K562 (cell line): ENCODE results near the gene DOLPP1. TPM values are rescaled to one million over a fixed set of nuclear protein-coding genes. Genes with fewer than 3 reads are reported as not detected.
A peak's percentile ranks its signal among the peaks of the same experiment; 100 is the strongest.

Experiments used
- ELF2 ChIP-seq: fragments of 250-450 bp; sonication (Bioruptor Pico); IDR thresholded peaks from 2 replicates; pipeline ENCODE4 v1.5.0; 2021; ENCODE audit warnings: mild to moderate bottlenecking
- FOS ChIP-seq: IDR thresholded peaks from 3 replicates; pipeline ENCODE4 v1.6.1; 2011; ENCODE audit not compliant: insufficient read length; ENCODE audit errors: extremely low read depth
- GABPB1 ChIP-seq: sonication (generic); formaldehyde crosslinking; IDR thresholded peaks from 2 replicates; pipeline ENCODE4 v1.8.0; 2022; ENCODE audit warnings: mild to moderate bottlenecking, missing genetic modification reagents
- GATAD2B ChIP-seq: fragments of 450-650 bp; IDR thresholded peaks from 2 replicates; pipeline ENCODE4 v1.6.1; 2017; ENCODE audit warnings: mild to moderate bottlenecking, borderline replicate concordance
- GTF2F1 ChIP-seq: IDR thresholded peaks from 2 replicates; pipeline ENCODE4 v1.6.1; 2011; ENCODE audit warnings: low read depth, low read length, improper control_type of control experiment
- HDAC6 ChIP-seq: IDR thresholded peaks from 2 replicates; pipeline ENCODE4 v1.6.1; 2012; ENCODE audit warnings: low read depth, mild to moderate bottlenecking, control low read depth, inconsistent platforms, low read length, moderate library complexity
- HOXB6 ChIP-seq: fragments of 250-450 bp; sonication (Bioruptor Pico); IDR thresholded peaks from 2 replicates; pipeline ENCODE4 v1.5.1; 2022; ENCODE audit warnings: mild to moderate bottlenecking, borderline replicate concordance
- MECOM ChIP-seq: fragments of 250-450 bp; sonication (Bioruptor Pico); IDR thresholded peaks from 2 replicates; pipeline ENCODE4 v1.8.0; 2022; ENCODE audit warnings: inconsistent platforms
- NFIC ChIP-seq: fragments of 450-650 bp; IDR thresholded peaks from 2 replicates; pipeline ENCODE4 v1.6.1; 2017; ENCODE audit warnings: mild to moderate bottlenecking, inconsistent platforms
- RBFOX2 ChIP-seq: fragments of 200-400 bp; formaldehyde crosslinking; IDR thresholded peaks from 2 replicates; pipeline ENCODE4 v1.6.1; 2017; ENCODE audit warnings: low read depth, mild to moderate bottlenecking, low read length, moderate library complexity
- RBM22 ChIP-seq: fragments of 200-400 bp; formaldehyde crosslinking; IDR thresholded peaks from 2 replicates; pipeline ENCODE4 v1.6.1; 2018; ENCODE audit warnings: low read length, low read depth; ENCODE audit not compliant: poor library complexity, severe bottlenecking
- TBP ChIP-seq: optimal IDR thresholded peaks from 2 replicates; pipeline ENCODE3; 2011; ENCODE audit warnings: low read depth, low read length, improper control_type of control experiment
- TCF7L2 ChIP-seq: fragments of 150-350 bp; IDR thresholded peaks from 2 replicates; pipeline ENCODE4 v1.6.1; 2016; ENCODE audit warnings: low read depth, mild to moderate bottlenecking, low read length, moderate library complexity
- TEAD1 ChIP-seq, 2 experiments: fragments of 450-650 bp in 1 of 2; sonication (generic) in 1 of 2; formaldehyde crosslinking; IDR thresholded peaks; 2 replicates each; pipeline versions ENCODE4 v1.4.0 to v1.8.0; 2020 to 2022; ENCODE audit warnings: mild to moderate bottlenecking in 2 of 2, missing genetic modification reagents in 1 of 2
- TFE3 ChIP-seq: fragments of 450-650 bp; formaldehyde crosslinking; IDR thresholded peaks from 2 replicates; pipeline ENCODE4 v1.4.0; 2020; ENCODE audit warnings: mild to moderate bottlenecking, mixed read lengths
- TGIF2 ChIP-seq: sonication (generic); formaldehyde crosslinking; IDR thresholded peaks from 2 replicates; pipeline ENCODE4 v1.8.1; 2022; ENCODE audit warnings: mild to moderate bottlenecking, missing genetic modification reagents, moderate library complexity
- THAP12 ChIP-seq: fragments of 250-450 bp; sonication (Bioruptor Pico); IDR thresholded peaks from 2 replicates; pipeline ENCODE4 v1.9.0; 2021; ENCODE audit warnings: mild to moderate bottlenecking, inconsistent platforms
- TOE1 ChIP-seq, 2 experiments: fragments of 450-650 bp in 1 of 2; sonication (generic) in 1 of 2; formaldehyde crosslinking in 1 of 2; IDR thresholded peaks; 2 replicates each; pipeline versions ENCODE4 v1.7.1 to v1.8.0; 2016 to 2022; ENCODE audit warnings: borderline replicate concordance in 2 of 2, mild to moderate bottlenecking in 2 of 2, antibody characterized with exemption in 1 of 2, inconsistent platforms in 1 of 2, low read depth in 1 of 2, missing genetic modification reagents in 1 of 2, moderate library complexity in 1 of 2
- U2AF1 ChIP-seq: fragments of 200-400 bp; formaldehyde crosslinking; optimal IDR thresholded peaks from 2 replicates; pipeline ENCODE3; 2017; ENCODE audit warnings: mild to moderate bottlenecking, low read depth, low read length, moderate library complexity
- ZNF12 ChIP-seq: sonication (generic); formaldehyde crosslinking; IDR thresholded peaks from 2 replicates; pipeline ENCODE4 v1.4.0; 2020; ENCODE audit warnings: mild to moderate bottlenecking, missing genetic modification reagents
- ZNF140 ChIP-seq: fragments of 250-450 bp; sonication (Bioruptor Pico); IDR thresholded peaks from 2 replicates; pipeline ENCODE4 v1.8.0; 2021; ENCODE audit warnings: moderate library complexity, mild to moderate bottlenecking, inconsistent platforms
- polyA plus RNA-seq, 8 experiments: library from polyadenylated mRNA; depleted of rRNA in 4 of 8; stranded (reverse) in 5 of 8; unstranded in 3 of 8; fragments of >200 nt; fragmentation: Nextera tagmentation in 2 of 8; fragmentation: Illumina TruSeq in 1 of 8; extraction: Ambion mirVana in 2 of 8; extraction: Trizol in 1 of 8; gene quantifications; 2 replicates each; pipeline versions ENCODE4 v1.2.1 to v1.2.3, GENCODE V29; 2011 to 2014; ENCODE audit warnings: inconsistent platforms in 1 of 8, missing spikeins in 1 of 8
- total RNA-seq, 7 experiments: library from RNA; depleted of rRNA in 6 of 7; stranded (reverse); fragments of >200 nt in 6 of 7; fragmentation: Illumina TruSeq in 2 of 7; extraction: Trizol in 2 of 7; gene quantifications; 2 replicates each; pipeline versions ENCODE4 v1.2.1 to v1.2.3, GENCODE V29; 2011 to 2021; ENCODE audit warnings: low replicate concordance in 1 of 7
- TF ChIP-seq, protein P1 (sequence below), 2 experiments: fragments of 450-650 bp; IDR thresholded peaks; 2 replicates each; pipeline ENCODE4 v1.6.1; 2018; ENCODE audit warnings: mild to moderate bottlenecking in 2 of 2, low read depth in 1 of 2; ENCODE audit not compliant: partially characterized antibody in 2 of 2

The DOLPP1 gene
- total and polyA plus RNA-seq, 9 of the 15 experiments (the other 6 are each of a cell fraction or from before 2014, with no cell fraction given): 3.0 to 39.8 (median 30.5) TPM

GRCh38 chr9:129033216-129033615, 47.7 kb upstream of the DOLPP1 start (continued):
- TF ChIP-seq THAP12 (no peak), TGIF2 (no peak), HOXB6 (CRISPR knock-in tag) (no peak), TEAD1 (CRISPR knock-in tag; IDR thresholded peaks at IDR 0.05) (no peak), ELF2 (CRISPR knock-in tag) (no peak), FOS (no peak), GABPB1 (CRISPR knock-in tag) (no peak), U2AF1 (no peak), ZNF12 (CRISPR knock-in tag) (no peak), TCF7L2 (no peak), TFE3 (CRISPR knock-in tag) (no peak), TOE1 (IDR thresholded peaks at IDR 0.05; ENCODE audit: borderline replicate concordance) (no peak), TOE1 (CRISPR knock-in tag; IDR thresholded peaks at IDR 0.05; ENCODE audit: borderline replicate concordance, low read depth) (no peak), RBM22 (no peak), RBFOX2 (0 out of 2 replicates have a peak, but pooled peaks have one; percentile 12), ZNF140 (CRISPR knock-in tag) (no peak), MECOM (CRISPR knock-in tag) (no peak), NFIC (no peak), HDAC6 (no peak), GTF2F1 (no peak), TBP (peak; percentile 40), GATAD2B (no peak)
- TF ChIP-seq, protein P1, sequence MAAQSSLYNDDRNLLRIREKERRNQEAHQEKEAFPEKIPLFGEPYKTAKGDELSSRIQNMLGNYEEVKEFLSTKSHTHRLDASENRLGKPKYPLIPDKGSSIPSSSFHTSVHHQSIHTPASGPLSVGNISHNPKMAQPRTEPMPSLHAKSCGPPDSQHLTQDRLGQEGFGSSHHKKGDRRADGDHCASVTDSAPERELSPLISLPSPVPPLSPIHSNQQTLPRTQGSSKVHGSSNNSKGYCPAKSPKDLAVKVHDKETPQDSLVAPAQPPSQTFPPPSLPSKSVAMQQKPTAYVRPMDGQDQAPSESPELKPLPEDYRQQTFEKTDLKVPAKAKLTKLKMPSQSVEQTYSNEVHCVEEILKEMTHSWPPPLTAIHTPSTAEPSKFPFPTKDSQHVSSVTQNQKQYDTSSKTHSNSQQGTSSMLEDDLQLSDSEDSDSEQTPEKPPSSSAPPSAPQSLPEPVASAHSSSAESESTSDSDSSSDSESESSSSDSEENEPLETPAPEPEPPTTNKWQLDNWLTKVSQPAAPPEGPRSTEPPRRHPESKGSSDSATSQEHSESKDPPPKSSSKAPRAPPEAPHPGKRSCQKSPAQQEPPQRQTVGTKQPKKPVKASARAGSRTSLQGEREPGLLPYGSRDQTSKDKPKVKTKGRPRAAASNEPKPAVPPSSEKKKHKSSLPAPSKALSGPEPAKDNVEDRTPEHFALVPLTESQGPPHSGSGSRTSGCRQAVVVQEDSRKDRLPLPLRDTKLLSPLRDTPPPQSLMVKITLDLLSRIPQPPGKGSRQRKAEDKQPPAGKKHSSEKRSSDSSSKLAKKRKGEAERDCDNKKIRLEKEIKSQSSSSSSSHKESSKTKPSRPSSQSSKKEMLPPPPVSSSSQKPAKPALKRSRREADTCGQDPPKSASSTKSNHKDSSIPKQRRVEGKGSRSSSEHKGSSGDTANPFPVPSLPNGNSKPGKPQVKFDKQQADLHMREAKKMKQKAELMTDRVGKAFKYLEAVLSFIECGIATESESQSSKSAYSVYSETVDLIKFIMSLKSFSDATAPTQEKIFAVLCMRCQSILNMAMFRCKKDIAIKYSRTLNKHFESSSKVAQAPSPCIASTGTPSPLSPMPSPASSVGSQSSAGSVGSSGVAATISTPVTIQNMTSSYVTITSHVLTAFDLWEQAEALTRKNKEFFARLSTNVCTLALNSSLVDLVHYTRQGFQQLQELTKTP (IDR thresholded peaks at IDR 0.05; ENCODE audit: low read depth in 1 of 2, partially characterized antibody in 2 of 2): peak in 1 of 2 experiments; percentile 24
